Adrenal gland (tissue), 5 donors: ENCODE data around the gene MAP3K8.

Source experiments
- CTCF ChIP-seq, 6 experiments: fragments of 450-650 bp in 4 of 6; fragments of 200-600 bp in 2 of 6; sonication (generic) in 1 of 6; IDR thresholded peaks; 1 replicate in 5 of 6; 2 replicates in 1 of 6; pipeline versions ENCODE4 v1.5.1 to v1.8.0; 2016 to 2021; ENCODE audit warnings: antibody characterized with exemption in 6 of 6, mild to moderate bottlenecking in 2 of 6, moderate library complexity in 1 of 6
- POLR2A ChIP-seq, 2 donors: fragments of 450-650 bp; IDR thresholded peaks; one replicate each; pipeline ENCODE4 v1.6.1; 2017; ENCODE audit warnings: antibody characterized with exemption in 2 of 2, mild to moderate bottlenecking in 2 of 2, moderate library complexity in 1 of 2
- donor health status: DM: no; HTN: no; CAD: no.

GRCh38 chr10:30500963-30501504 is 67.0 kb downstream of the MAP3K8 start:
- TF ChIP-seq CTCF (IDR thresholded peaks at IDR 0.05) = no peak
- no peak for TF ChIP-seq POLR2A (IDR thresholded peaks at IDR 0.05)
